NCI-H2171 treated with DMSO at 0.1 percent for 48 hours (cell line): ENCODE data around the gene USP11.
"Not testable (repeated sequence)": the region's sequence is repeated elsewhere in the genome, so short reads cannot be mapped to it uniquely, and the experiment has no call there.

ENCODE experiments used
- DNase-seq: peaks from one replicate; lab custom pipeline; 2025; lab: John Stamatoyannopoulos, UW

Gene USP11

DNA sequence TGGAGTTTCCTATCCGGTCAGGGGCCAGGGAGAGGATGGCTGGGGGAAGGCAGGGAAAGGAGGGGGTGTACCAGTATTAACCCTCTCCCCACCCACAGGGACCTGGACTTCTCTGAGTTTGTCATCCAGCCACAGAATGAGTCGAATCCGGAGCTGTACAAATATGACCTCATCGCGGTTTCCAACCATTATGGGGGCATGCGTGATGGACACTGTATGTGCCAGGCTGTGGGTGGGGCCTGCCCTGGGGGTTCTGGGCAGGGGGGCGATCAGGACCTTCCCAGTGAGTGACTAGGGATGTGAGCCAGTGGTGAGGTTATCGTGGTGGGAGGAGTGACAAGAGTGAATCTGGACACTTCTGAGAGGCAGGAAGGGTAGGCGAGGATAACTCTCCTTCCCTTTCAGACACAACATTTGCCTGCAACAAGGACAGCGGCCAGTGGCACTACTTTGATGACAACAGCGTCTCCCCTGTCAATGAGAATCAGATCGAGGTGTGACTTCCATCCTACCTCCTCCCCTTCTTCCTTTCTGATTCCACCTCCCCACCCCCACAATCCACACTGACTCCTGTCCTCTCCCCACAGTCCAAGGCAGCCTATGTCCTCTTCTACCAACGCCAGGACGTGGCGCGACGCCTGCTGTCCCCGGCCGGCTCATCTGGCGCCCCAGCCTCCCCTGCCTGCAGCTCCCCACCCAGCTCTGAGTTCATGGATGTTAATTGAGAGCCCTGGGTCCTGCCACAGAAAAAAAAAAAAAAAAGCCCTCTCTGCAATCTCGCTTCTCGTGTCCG, 14.6 kb downstream of the USP11 start:
- no peak for DNase-seq

- no peak for DNase-seq
Observed at GRCh38 chrX:47247999-47248320, 15.2 kb downstream of the USP11 start.

- no peak for DNase-seq
Observed at GRCh38 chrX:47248576-47248975, 15.8 kb downstream of the USP11 start.

- DNase-seq, result peak; percentile 19
Observed at GRCh38 chrX:47250017-47250347, 17.2 kb downstream of the USP11 start.

DNA sequence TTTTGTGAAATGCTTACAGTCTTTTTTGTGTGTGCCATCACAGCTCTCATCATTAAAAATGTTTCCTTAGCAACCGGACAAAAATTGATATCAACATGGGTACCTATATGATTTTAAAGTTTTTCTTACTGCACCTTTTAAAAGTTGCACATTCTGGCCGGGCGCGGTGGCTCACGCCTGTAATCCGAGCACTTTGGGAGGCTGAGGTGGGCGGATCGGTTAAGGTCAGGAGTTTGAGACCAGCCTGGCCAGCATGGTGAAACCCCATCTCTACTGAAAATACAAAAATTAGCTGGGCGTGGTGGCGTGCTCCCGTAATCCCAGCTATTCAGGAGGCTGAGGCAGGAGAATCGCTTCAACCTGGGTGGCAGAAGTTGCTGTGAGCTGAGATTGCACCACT, 24.8 kb downstream of the USP11 start:
- DNase-seq, result not testable (repeated sequence)

DNA sequence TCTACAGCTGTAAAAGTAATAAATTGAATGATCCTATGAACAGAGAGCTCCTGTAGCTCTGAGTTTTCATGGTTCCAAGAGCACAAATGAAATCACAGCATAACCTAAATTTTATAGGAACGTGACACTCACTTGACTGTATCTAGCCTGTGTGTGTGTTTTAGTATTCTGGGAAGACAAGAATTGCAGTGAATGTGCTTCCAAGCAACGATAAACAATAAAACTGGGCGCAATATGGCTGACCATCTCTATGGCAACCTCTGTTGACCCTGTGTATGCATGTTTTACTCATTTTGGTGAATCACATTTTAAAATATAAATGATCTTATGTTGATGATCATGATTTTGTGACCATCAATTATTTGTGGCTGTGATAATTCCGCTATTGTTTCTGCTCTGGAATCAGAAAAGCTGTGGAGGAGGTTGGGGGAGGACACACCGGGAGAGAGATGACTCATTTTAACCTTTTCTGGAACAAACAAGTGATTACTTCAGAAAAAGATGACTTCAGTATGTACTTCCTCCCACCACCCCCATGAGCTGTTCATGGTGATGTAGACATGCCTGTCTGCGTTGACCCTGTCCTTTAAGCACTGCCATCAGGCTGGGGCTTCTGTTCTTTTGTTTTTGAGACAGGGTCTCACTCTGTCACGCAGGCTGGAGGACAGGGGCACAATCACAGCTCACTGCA, 31.8 kb downstream of the USP11 start:
- no peak for DNase-seq

DNA sequence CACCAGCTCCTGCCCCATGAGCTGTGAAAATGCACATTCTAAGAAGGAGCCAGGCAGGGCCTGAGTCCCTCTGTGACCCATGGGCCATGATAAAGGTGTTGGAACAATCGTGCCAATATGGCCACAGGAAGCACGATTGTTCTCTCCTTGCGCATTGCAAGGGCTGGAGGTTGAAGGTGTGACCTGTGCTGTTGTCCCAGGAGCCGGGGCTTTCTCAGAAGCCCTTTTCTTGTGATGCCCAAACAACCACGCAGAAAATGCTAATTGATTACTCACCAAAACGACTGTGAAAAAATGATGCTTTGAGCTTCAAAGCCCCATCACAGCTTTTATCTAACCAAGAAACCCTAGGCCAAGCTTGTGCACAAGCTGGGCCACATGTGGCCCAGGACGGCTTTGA, 33.8 kb downstream of the USP11 start:
- no peak for DNase-seq

DNA sequence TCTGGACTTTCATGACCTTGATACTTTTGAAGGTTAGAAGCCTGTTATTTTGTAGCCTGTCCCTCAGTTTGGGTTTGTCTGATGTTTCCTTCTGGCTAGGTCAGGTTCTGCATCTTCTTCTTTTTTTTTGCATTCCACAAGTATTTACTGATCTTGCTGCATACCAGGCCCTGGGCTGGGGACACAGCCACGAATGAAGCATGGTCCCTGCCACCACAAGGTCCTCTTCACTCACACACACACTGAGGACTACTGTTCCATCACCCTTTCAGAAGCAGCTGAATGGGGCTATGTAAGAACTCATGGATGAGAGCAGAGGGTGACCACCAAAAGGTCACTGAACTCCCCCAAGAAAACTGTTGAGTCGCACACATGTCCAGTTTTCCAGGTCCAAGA, 39.2 kb downstream of the USP11 start:
- no peak for DNase-seq

- no peak for DNase-seq
Observed at GRCh38 chrX:47273011-47273730, 40.4 kb downstream of the USP11 start.

- DNase-seq, result no peak
Observed at GRCh38 chrX:47278691-47279090, 45.9 kb downstream of the USP11 start.

DNA sequence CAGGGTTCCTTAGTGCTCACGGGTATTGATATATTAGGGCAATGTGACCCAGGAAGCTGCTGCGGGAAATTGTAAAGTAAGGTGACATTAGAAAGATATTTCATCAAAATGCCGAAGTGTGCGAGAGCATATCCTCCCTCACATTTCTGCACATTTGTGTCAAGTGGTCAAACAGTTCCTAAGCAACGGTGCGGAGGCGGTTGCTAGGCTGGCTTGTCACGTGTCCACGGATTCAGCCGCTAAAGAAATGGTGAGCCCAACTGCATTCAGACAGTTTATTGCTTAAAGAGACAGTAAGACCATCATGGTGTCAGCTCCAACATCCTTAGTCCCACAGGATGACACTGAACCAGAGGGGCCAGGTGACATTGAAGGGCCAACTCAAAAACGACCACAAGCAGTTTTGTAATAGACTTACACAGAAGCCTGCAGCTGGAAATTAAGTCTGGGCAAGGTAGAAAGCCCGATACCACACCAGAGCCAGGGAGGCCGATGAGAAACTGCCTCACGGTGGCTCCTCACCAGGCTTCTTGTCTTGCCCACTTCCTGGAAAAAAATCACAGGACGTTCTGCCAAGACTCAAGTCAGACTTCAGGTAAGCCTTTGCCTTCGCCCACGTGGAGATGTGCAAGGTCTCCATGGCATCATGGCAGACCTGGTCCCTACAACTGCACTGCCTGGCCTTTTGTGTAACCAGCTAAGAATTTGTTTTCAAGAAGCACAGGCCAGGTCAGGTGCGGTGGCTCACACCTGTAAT, 50.4 kb downstream of the USP11 start:
- no peak for DNase-seq

GRCh38 chrX:47284616-47285015, 51.8 kb downstream of the USP11 start:
- not testable (repeated sequence) for DNase-seq

DNA sequence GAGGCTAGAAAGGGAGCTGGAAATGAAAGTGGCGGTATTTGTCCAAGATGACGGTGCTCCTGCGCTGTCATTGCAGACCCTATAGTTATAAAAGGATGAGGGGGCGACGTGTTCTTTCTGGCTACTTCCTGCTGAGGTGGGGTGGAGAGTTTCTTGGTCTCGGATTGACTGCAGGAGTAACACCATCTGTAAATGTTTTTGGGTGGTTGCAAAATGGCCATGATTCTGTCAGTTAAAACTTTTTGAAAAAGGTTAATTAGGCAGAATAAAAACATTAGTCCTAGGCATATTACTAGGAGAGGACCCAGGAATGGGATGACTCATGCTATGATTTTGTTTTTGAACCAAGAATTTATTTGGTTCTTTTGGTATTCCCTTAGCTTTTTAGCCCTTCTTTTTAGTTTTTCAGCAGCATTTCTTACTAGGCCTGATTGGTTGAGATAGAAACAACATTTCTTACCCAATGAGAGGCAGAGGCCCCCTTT, 53.1 kb downstream of the USP11 start:
- no peak for DNase-seq

GRCh38 chrX:47293106-47293505, 60.3 kb downstream of the USP11 start:
- no peak for DNase-seq

DNA sequence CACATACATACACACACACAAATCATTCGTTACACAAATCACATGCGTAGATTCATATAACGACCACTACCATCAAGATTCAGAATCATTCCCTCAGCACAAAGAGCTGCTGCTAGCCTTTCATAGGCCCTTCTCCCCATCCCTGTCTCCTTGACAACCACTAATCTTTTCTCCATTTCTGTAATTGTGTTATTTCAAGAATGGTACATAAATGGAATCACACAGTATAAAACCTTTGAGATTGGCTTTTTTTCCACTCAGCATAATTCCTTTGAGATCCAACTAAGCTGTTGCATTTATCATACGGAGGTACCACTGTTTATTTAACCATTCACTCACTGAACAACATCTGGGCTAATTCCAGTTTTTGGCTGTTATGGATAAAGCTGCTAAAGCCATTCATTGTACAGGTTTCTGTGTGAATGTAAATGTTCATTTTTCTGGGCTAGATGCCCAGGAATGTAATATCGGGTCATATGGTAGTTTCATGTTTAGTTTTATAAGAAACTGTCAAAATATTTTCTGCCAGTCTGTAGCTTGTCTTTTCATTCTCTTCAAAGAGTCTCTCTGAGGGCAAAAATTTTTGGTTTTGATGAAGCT, 64.1 kb downstream of the USP11 start:
- no peak for DNase-seq

- DNase-seq, result no peak
Observed at GRCh38 chrX:47297874-47298273, 65.1 kb downstream of the USP11 start.
